ENCODE results near the gene BACH2. TPM values are rescaled to one million over a fixed set of nuclear protein-coding genes. Genes with fewer than 3 reads are reported as not detected.
A peak's percentile ranks its signal among the peaks of the same experiment; 100 is the strongest.

The BACH2 gene
- total and polyA plus RNA-seq, 12 donors: 0.16 to 4.7 (median 2.4) TPM

DNA sequence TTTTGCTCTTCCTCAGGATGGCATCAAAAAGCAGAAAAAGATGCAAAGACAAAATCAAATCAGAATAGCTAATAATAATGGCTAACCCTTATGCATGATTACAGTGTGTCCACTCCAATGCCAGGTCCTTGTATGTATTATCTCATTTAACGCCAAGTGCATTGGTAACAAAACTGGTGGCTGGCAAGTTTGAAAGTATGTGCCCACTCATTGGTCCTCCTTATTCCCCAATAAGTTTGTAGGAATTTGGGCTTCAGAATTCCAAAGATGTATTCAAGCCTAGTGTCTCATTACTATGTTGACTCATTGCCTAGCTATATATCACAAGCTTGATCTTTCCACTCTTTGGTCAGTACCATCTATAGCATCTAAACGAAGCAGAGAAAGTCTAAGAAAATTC, 205.8 kb downstream of the BACH2 start:
- 87 to 93% methylated on average over 2 of the region's 2 CpGs for WGBS, 2 donors
- Histone ChIP-seq H3K27ac (no peak overlapping the region), H3K9me3 (no peaks in the 10 kb centered on the region), H3K36me3 (no peaks in the 10 kb centered on the region), H3K4me3 (no peak overlapping the region), H3K4me1 (peaks cover 0 to 14% (median 5%) of the 10 kb centered on the region in 9 donors), H3K27me3 (no peaks in the 10 kb centered on the region)
- TF ChIP-seq, protein P1, sequence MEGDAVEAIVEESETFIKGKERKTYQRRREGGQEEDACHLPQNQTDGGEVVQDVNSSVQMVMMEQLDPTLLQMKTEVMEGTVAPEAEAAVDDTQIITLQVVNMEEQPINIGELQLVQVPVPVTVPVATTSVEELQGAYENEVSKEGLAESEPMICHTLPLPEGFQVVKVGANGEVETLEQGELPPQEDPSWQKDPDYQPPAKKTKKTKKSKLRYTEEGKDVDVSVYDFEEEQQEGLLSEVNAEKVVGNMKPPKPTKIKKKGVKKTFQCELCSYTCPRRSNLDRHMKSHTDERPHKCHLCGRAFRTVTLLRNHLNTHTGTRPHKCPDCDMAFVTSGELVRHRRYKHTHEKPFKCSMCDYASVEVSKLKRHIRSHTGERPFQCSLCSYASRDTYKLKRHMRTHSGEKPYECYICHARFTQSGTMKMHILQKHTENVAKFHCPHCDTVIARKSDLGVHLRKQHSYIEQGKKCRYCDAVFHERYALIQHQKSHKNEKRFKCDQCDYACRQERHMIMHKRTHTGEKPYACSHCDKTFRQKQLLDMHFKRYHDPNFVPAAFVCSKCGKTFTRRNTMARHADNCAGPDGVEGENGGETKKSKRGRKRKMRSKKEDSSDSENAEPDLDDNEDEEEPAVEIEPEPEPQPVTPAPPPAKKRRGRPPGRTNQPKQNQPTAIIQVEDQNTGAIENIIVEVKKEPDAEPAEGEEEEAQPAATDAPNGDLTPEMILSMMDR (IDR thresholded peaks at IDR 0.05): no peak
- DNase-seq (no peak), ATAC-seq (no peak)
- intact Hi-C loops (cut with DNase I): loop anchor here in 9 of 10 donors (10.0 kb wide), 6 partner anchors 116 to 304 kb away; partner anchors contain the start of gene BACH2 (in 2 of the 9)

DNA sequence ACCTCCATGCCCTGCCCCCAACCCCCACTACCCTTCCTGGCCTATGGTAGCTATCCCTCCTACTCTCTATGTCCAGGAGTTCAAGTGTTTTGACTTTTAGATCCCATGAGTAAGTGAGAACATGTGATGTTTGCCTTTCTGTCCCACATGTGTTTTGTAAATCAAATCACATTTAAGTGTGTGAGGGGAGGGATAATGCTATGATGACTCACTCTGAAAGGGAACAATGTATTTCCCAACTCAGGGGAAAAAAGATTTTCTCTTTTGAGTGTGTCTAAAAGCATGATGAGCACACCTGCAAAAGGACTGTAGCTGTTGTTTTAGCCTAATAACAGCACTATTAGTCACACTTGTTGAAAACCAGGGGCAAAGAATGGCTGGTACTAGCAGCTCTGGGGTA, 208.6 kb downstream of the BACH2 start:
- Histone ChIP-seq H3K4me1 (peaks cover 0 to 19% (median 0%) of the 10 kb centered on the region in 9 donors), H3K27ac (no peak overlapping the region), H3K27me3 (no peaks in the 10 kb centered on the region), H3K36me3 (no peaks in the 10 kb centered on the region), H3K4me3 (no peak overlapping the region), H3K9me3 (no peaks in the 10 kb centered on the region)
- ATAC-seq (peak in 5 of 8 donors; percentile 41 to 74 (median 55)), DNase-seq (no peak)
- intact Hi-C loops (cut with DNase I): loop anchor here in 1 of 10 donors (10.0 kb wide), 1 partner anchor 387 kb away; no protein-coding TSS in a partner anchor
- TF ChIP-seq, protein P1 (IDR thresholded peaks at IDR 0.05): no peak

DNA sequence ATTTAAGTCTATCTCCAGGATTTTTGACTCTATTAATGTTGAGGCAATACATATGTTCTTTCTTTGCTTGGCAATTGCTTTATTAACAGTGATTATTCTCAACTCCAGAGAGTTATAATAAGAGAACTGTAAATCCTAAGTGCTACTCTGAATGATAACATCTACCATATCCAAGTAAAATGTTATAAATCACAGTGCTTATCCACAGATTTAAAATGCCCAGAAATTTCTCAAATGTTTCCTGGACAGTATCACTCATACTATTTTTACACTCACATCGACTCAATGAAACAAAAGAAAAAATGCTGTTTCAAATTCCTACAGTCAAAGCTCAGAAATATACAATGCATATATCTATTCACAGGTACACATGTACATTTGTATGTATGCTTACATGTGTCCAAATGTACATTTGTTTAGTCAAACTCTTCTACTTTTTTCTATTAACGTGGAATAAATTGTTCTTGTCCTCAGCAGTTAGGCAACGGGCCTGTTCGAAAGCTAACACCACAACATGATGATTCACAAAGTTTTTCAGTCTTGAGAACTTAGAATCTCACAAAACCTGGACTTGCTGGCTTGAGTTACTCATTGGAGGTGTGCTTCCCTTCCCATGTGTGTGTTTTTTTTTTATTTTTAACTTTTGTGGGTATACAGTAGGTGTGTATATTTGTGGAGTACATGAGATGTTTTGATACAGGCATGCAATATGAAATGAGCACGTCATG, 209.4 kb downstream of the BACH2 start:
- no peak overlapping the region for H3K27ac ChIP-seq

DNA sequence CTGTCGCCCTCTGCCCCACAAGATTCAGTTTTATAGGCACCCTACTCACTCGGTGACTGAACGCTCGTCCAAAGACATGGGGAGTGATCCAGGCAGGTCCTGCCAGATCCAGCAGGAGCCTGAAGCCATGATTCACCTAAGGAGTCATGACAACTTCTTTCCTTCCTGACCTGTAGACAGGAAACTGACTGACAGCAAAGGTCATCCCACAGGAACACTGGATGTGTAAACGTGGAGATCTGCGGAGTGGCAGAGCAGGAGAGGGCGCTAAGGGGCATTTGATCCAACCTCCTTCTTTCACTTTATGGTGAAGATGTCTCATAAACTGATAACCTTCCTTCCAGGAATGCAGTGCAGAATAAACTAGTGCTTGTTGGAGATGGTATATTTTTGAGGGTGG, 210.1 kb downstream of the BACH2 start:
- 76 to 77% methylated on average over 7 of the region's 7 CpGs for WGBS, 2 donors
- no peak overlapping the region for H3K27ac ChIP-seq
- DNase-seq (no peak), ATAC-seq (no peak)
- TF ChIP-seq, protein P1 (IDR thresholded peaks at IDR 0.05): no peak
- intact Hi-C loops (cut with DNase I): loop anchor here in 1 of 10 donors (10.0 kb wide), 1 partner anchor 388 kb away; no protein-coding TSS in a partner anchor
- no peak overlapping the region for H3K4me3 ChIP-seq
- no peaks in the 10 kb centered on the region for H3K36me3 ChIP-seq
- H3K27me3 ChIP-seq: no peaks in the 10 kb centered on the region
- H3K4me1 ChIP-seq: peaks cover 0 to 34% (median 0%) of the 10 kb centered on the region in 9 donors
- no peaks in the 10 kb centered on the region for H3K9me3 ChIP-seq

More for the DNA sequence above, 209.4 kb downstream of the BACH2 start:
- intact Hi-C loops (cut with DNase I): loop anchor here in 1 of 10 donors (10.0 kb wide), 1 partner anchor 388 kb away; no protein-coding TSS in a partner anchor
- WGBS, 2 donors: 83 to 88% methylated on average over 5 of the region's 5 CpGs
- TF ChIP-seq, protein P1 (IDR thresholded peaks at IDR 0.05): no peak
- H3K4me1 ChIP-seq: peaks cover 0 to 26% (median 0%) of the 10 kb centered on the region in 9 donors
- DNase-seq: no peak
- ATAC-seq: no peak
- no peak overlapping the region for H3K4me3 ChIP-seq
- no peaks in the 10 kb centered on the region for H3K9me3 ChIP-seq
- no peaks in the 10 kb centered on the region for H3K27me3 ChIP-seq
- no peaks in the 10 kb centered on the region for H3K36me3 ChIP-seq

Data from heart right ventricle (tissue), 16 donors.